ENCODE measurements around the gene RNU5D-1. TPM values are rescaled to one million over a fixed set of nuclear protein-coding genes. Genes with fewer than 3 reads are reported as not detected.

The RNU5D-1 gene
- total and polyA plus RNA-seq, 2 of the 13 experiments (the other 11 are each of a cell fraction or from before 2014, with no cell fraction given), result 165 TPM; not detected in 1

DNA sequence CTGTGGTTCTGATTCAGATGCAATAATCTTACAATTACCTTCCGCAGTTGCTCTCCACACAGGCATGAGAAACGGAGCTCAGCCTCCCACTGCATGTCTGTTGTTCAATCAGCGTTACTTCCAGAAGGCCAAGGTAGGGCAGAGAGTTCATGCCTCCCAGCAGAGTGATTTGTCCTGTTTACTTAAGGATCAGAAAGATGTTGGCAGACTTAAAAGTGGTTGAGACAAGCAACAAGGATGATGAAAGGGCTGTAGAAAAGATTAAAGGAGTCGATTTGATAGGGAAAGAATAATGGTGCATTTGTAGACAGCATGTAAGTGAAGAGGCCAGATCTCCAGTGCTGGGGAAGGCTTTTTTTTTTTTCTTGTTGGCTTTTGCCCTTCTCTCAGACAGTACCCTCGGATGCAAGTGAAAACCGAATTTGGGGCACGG is 29.8 kb downstream of the RNU5D-1 start (continued):
- TF ChIP-seq CBX5 (CRISPR knock-in tag; IDR thresholded peaks at IDR 0.05; ENCODE audit: borderline replicate concordance) (peak; percentile 55; the same call in 1 of the 2 replicates), ETV5 (CRISPR knock-in tag; IDR thresholded peaks at IDR 0.05; ENCODE audit: borderline replicate concordance) (peak; percentile 36; the same call in 1 of the 2 replicates), MIER3 (CRISPR knock-in tag; IDR thresholded peaks at IDR 0.05; ENCODE audit: borderline replicate concordance) (peak; percentile 59; the same call in 1 of the 2 replicates), ZNF331 (CRISPR knock-in tag; IDR thresholded peaks at IDR 0.05) (peak; percentile 76), FOXA1 (IDR thresholded peaks at IDR 0.05) (no peak), FOXA1 (CRISPR knock-in tag; IDR thresholded peaks at IDR 0.05) (peak; percentile 96), JUNB (CRISPR knock-in tag; IDR thresholded peaks at IDR 0.05; ENCODE audit: borderline replicate concordance) (no peak), ZBTB38 (CRISPR knock-in tag; IDR thresholded peaks at IDR 0.05) (no peak), HMG20A (CRISPR knock-in tag; IDR thresholded peaks at IDR 0.05; ENCODE audit: borderline replicate concordance) (peak; percentile 96), CENPX (CRISPR knock-in tag; IDR thresholded peaks at IDR 0.05) (no peak), ZNF180 (CRISPR knock-in tag; IDR thresholded peaks at IDR 0.05; ENCODE audit: borderline replicate concordance, low read depth) (no peak), ZNF296 (CRISPR knock-in tag; conservative IDR thresholded peaks at IDR 0.05) (no peak), NCOR1 (IDR thresholded peaks at IDR 0.05; ENCODE audit: borderline replicate concordance, low read length) (no peak)
- TF ChIP-seq, protein P1, sequence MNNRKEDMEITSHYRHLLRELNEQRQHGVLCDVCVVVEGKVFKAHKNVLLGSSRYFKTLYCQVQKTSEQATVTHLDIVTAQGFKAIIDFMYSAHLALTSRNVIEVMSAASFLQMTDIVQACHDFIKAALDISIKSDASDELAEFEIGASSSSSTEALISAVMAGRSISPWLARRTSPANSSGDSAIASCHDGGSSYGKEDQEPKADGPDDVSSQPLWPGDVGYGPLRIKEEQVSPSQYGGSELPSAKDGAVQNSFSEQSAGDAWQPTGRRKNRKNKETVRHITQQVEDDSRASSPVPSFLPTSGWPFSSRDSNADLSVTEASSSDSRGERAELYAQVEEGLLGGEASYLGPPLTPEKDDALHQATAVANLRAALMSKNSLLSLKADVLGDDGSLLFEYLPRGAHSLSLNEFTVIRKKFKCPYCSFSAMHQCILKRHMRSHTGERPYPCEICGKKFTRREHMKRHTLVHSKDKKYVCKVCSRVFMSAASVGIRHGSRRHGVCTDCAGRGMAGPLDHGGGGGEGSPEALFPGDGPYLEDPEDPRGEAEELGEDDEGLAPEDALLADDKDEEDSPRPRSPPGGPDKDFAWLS (CRISPR knock-in tag; IDR thresholded peaks at IDR 0.05; ENCODE audit: borderline replicate concordance), result no peak
- TF ChIP-seq, protein P2, sequence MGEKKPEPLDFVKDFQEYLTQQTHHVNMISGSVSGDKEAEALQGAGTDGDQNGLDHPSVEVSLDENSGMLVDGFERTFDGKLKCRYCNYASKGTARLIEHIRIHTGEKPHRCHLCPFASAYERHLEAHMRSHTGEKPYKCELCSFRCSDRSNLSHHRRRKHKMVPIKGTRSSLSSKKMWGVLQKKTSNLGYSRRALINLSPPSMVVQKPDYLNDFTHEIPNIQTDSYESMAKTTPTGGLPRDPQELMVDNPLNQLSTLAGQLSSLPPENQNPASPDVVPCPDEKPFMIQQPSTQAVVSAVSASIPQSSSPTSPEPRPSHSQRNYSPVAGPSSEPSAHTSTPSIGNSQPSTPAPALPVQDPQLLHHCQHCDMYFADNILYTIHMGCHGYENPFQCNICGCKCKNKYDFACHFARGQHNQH (CRISPR knock-in tag; IDR thresholded peaks at IDR 0.05), result 0 out of 2 replicates have a peak, but pooled peaks have one; percentile 31
- TF ChIP-seq, protein P3, sequence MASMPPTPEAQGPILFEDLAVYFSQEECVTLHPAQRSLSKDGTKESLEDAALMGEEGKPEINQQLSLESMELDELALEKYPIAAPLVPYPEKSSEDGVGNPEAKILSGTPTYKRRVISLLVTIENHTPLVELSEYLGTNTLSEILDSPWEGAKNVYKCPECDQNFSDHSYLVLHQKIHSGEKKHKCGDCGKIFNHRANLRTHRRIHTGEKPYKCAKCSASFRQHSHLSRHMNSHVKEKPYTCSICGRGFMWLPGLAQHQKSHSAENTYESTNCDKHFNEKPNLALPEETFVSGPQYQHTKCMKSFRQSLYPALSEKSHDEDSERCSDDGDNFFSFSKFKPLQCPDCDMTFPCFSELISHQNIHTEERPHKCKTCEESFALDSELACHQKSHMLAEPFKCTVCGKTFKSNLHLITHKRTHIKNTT (CRISPR knock-in tag; IDR thresholded peaks at IDR 0.05), result no peak
- TF ChIP-seq, protein P4, sequence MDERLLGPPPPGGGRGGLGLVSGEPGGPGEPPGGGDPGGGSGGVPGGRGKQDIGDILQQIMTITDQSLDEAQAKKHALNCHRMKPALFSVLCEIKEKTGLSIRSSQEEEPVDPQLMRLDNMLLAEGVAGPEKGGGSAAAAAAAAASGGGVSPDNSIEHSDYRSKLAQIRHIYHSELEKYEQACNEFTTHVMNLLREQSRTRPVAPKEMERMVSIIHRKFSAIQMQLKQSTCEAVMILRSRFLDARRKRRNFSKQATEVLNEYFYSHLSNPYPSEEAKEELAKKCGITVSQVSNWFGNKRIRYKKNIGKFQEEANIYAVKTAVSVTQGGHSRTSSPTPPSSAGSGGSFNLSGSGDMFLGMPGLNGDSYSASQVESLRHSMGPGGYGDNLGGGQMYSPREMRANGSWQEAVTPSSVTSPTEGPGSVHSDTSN (CRISPR knock-in tag; IDR thresholded peaks at IDR 0.05), result no peak
- TF ChIP-seq, protein P5, sequence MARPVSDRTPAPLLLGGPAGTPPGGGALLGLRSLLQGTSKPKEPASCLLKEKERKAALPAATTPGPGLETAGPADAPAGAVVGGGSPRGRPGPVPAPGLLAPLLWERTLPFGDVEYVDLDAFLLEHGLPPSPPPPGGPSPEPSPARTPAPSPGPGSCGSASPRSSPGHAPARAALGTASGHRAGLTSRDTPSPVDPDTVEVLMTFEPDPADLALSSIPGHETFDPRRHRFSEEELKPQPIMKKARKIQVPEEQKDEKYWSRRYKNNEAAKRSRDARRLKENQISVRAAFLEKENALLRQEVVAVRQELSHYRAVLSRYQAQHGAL (CRISPR knock-in tag; IDR thresholded peaks at IDR 0.05; ENCODE audit: not compliant biosample characterization), result no peak
- TF ChIP-seq, protein P6, sequence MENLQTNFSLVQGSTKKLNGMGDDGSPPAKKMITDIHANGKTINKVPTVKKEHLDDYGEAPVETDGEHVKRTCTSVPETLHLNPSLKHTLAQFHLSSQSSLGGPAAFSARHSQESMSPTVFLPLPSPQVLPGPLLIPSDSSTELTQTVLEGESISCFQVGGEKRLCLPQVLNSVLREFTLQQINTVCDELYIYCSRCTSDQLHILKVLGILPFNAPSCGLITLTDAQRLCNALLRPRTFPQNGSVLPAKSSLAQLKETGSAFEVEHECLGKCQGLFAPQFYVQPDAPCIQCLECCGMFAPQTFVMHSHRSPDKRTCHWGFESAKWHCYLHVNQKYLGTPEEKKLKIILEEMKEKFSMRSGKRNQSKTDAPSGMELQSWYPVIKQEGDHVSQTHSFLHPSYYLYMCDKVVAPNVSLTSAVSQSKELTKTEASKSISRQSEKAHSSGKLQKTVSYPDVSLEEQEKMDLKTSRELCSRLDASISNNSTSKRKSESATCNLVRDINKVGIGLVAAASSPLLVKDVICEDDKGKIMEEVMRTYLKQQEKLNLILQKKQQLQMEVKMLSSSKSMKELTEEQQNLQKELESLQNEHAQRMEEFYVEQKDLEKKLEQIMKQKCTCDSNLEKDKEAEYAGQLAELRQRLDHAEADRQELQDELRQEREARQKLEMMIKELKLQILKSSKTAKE (CRISPR knock-in tag; IDR thresholded peaks at IDR 0.05; ENCODE audit: borderline replicate concordance), result peak; percentile 66; the same call in 1 of the 2 replicates
- TF ChIP-seq, protein P7, sequence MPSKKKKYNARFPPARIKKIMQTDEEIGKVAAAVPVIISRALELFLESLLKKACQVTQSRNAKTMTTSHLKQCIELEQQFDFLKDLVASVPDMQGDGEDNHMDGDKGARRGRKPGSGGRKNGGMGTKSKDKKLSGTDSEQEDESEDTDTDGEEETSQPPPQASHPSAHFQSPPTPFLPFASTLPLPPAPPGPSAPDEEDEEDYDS (CRISPR knock-in tag; IDR thresholded peaks at IDR 0.05), result 0 out of 2 replicates have a peak, but pooled peaks have one; percentile 13
- TF ChIP-seq, protein P8, sequence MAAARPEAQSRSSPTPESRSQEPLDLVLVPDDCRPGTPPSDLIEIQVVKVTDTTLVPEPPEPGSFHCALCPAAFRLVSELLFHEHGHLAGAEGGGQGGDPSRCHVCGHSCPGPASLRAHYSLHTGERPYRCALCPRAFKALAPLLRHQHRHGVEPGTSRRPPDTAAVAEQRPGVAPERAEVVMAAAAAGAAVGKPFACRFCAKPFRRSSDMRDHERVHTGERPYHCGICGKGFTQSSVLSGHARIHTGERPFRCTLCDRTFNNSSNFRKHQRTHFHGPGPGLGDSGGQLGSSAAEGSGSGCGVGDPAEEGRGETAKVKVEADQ (CRISPR knock-in tag; IDR thresholded peaks at IDR 0.05; ENCODE audit: borderline replicate concordance), result no peak

Data from HepG2 (cell line).